Brain microvascular endothelial cell (primary cell): ENCODE data around the gene PDZRN3.
A peak's percentile ranks its signal among the peaks of the same experiment; 100 is the strongest.

ENCODE experiments used
- DNase-seq: peaks from one replicate; pipeline ENCODE4 v3.0.0-alpha.2; 2020
- H3K27ac ChIP-seq: fragments of 250-450 bp; sonication (Bioruptor Pico); 2 replicates; pipeline ENCODE4 v1.5.1; 2020; ENCODE audit warnings: mild to moderate bottlenecking, moderate library complexity
- H3K27me3 ChIP-seq: fragments of 250-450 bp; sonication (Bioruptor Pico); replicated peaks from 2 replicates; pipeline ENCODE4 v1.5.1; 2020; ENCODE audit warnings: mild to moderate bottlenecking
- H3K36me3 ChIP-seq: fragments of 250-450 bp; sonication (Bioruptor Pico); replicated peaks from 2 replicates; pipeline ENCODE4 v1.5.1; 2020; ENCODE audit warnings: mild to moderate bottlenecking
- H3K4me3 ChIP-seq: 2 replicates; pipeline ENCODE4 v1.5.1; 2011; ENCODE audit warnings: low read depth, mild to moderate bottlenecking, control low read depth, low read length, moderate library complexity
- in situ Hi-C: cut with HindIII; loops from 2 replicates; pipeline ENCODE4 v1.10.0; 2017; ENCODE audit warnings: low sequenced_read_pairs, low pct_ligation_motif_present
- TF ChIP-seq, protein P1 (sequence below): IDR thresholded peaks from 2 replicates; pipeline ENCODE4 v1.5.1; 2011; ENCODE audit warnings: low read depth, mild to moderate bottlenecking, moderate library complexity, low read length, control low read depth, inconsistent platforms; ENCODE audit errors: missing control alignments

PDZRN3 gene

DNA sequence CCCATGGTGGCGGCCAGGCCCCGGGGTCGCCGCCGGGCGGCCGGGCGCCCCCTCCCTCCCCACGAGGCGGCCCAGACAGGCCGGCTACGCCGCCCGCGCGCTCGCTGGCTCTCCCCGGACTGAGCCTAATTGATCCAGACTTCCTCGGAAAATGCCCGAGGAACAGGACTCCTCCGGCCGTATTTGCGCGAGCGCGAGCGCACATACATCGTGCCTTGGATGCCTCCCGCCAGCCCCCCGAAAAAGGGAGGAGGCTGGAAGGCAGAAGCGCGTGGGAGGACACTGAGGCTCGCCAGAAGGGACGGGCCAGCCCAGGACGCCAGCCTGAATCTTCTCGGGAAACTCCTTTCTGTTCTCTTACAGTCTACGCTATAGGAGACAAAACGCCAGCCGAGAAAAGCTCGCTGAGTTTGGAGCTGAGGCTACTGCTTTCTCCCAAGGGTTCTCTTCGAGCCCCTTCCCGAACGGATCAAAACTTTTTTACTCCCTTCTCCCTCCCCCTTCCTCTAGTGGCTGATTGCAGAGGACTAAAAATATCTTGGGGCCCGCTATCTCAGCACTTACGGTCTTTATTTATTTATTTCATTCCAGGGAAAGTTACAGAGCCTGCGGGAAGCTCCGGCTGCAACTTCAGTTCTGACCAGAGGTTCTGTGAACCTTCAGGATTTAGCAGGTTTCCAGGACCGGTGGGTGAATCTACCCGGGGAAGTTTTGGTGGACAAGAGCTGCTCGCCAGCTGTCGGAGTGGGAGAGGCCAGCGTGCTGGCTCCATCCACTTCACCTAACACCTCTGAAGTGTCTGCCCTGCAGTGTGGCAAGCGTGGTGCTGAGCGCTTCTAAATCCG, at the start of gene PDZRN3:
TSS of gene PDZRN3 (minus strand) at position 121 of the 845 bp plus-strand sequence.
- H3K4me3 ChIP-seq, result peak within 1 kb of the TSS; percentile 63

DNA sequence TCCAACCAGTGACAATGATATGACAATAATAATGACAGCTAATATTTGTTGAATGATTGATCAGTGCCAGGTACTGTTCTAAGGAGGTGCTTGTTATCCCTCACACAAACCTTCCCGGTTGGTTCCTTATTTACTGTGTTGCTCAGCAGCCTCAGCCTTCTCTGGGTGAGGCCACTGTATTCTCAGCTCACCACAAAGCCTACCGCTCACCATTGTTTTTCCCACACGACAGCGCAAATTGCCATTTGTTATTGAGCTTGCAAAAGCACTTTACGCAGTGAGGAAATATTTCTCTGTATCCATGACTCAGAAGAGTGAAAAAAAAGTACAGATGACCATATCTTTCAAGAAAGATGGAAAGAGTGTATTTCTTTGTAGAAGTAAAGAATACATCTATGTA, 49.5 kb upstream of the PDZRN3 start:
- Histone ChIP-seq H3K27ac (no peak overlapping the region), H3K36me3 (no peaks in the 10 kb centered on the region), H3K4me3 (no peak overlapping the region), H3K27me3 (no peaks in the 10 kb centered on the region)
- DNase-seq, result peak; percentile 26
- TF ChIP-seq, protein P1, sequence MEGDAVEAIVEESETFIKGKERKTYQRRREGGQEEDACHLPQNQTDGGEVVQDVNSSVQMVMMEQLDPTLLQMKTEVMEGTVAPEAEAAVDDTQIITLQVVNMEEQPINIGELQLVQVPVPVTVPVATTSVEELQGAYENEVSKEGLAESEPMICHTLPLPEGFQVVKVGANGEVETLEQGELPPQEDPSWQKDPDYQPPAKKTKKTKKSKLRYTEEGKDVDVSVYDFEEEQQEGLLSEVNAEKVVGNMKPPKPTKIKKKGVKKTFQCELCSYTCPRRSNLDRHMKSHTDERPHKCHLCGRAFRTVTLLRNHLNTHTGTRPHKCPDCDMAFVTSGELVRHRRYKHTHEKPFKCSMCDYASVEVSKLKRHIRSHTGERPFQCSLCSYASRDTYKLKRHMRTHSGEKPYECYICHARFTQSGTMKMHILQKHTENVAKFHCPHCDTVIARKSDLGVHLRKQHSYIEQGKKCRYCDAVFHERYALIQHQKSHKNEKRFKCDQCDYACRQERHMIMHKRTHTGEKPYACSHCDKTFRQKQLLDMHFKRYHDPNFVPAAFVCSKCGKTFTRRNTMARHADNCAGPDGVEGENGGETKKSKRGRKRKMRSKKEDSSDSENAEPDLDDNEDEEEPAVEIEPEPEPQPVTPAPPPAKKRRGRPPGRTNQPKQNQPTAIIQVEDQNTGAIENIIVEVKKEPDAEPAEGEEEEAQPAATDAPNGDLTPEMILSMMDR, result no peak
- in situ Hi-C loops, result no loop called here

More for the DNA sequence above, at the start of gene PDZRN3:
- Histone ChIP-seq H3K27me3 (no peaks in the 10 kb centered on the region), H3K36me3 (no peaks in the 10 kb centered on the region), H3K27ac (no peak within 1 kb of the TSS)
- DNase-seq, result peak; percentile 59
- in situ Hi-C loops, result no loop called here
- TF ChIP-seq, protein P1, result no peak

DNA sequence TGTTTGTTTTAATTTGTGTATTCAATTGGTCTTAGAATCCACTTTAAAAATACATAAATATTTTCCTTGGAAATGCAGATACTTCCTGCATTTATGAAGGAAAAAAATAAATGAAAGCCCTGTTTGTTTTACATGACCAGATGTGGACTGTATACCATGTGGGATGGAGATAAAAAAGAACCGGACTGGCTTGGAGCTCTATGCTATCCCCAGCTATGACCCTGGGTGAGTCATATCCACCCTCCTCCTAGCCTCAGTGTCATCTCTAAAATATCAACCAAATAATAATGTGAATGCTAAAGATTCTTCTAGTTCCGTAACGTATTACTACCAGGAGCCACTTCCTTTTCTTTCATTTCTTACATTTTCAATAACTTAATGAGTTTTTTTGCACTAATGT, 44.5 kb upstream of the PDZRN3 start:
- H3K27me3 ChIP-seq, result no peaks in the 10 kb centered on the region
- H3K4me3 ChIP-seq, result no peak overlapping the region
- no peaks in the 10 kb centered on the region for H3K36me3 ChIP-seq
- TF ChIP-seq, protein P1, result no peak
- no peak overlapping the region for H3K27ac ChIP-seq
- in situ Hi-C loops, result no loop called here
- DNase-seq, result peak; percentile 50

DNA sequence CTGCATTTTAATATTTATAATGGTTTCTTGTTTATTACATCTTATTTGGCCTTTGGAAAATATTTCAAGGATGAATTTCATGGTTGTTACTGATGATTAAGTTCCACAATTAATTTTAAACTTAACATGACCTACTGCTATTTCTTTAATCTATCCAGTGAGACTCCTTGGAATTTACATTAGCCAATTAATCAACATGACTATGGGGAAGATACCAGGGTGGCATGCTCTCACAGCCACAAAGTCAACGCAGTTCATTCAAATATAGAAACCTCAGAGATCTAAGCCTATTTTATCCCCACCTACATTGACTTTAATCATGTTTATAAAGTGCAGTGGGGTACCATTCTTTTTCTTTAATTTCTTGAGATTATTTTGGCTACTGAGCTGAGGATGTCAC, 43.6 kb upstream of the PDZRN3 start:
- in situ Hi-C loops, result no loop called here
- Histone ChIP-seq H3K36me3 (no peaks in the 10 kb centered on the region), H3K27ac (no peak overlapping the region), H3K4me3 (no peak overlapping the region), H3K27me3 (no peaks in the 10 kb centered on the region)
- no peak for DNase-seq
- TF ChIP-seq, protein P1, result no peak

DNA sequence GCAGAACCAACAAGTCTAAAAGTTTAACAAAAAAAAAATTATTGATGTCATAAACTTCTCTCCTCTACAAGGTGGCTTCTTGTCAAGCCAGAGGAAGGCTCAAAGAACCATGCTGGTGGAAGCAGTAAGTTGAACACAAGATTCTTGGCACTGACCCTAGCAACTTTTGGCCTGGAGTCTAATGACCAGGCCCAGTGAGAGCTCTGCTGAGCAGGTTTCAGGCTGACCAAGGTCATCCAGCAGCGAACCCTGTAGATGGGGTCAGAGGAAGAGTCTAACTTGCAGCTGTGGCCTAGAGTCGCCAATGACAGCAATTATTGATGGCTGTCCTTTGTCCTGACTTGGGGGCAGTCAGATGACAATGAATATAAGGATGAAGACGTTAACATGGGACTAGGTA, 43.1 kb upstream of the PDZRN3 start:
- no peak for DNase-seq
- H3K27ac ChIP-seq, result no peak overlapping the region
- H3K27me3 ChIP-seq, result no peaks in the 10 kb centered on the region
- TF ChIP-seq, protein P1, result no peak
- H3K36me3 ChIP-seq, result no peaks in the 10 kb centered on the region
- no peak overlapping the region for H3K4me3 ChIP-seq
- in situ Hi-C loops, result no loop called here
